K562 (cell line): ENCODE results near the gene EVA1B. TPM values are rescaled to one million over a fixed set of nuclear protein-coding genes. Genes with fewer than 3 reads are reported as not detected.
A peak's percentile ranks its signal among the peaks of the same experiment; 100 is the strongest.

ENCODE experiments used
- ATF7 ChIP-seq: fragments of 450-650 bp; IDR thresholded peaks from 2 replicates; pipeline ENCODE4 v1.7.1; 2014; ENCODE audit warnings: mild to moderate bottlenecking, moderate library complexity
- BACH1 ChIP-seq: fragments of 200-800 bp; sonication (Bioruptor generic); IDR thresholded peaks from 2 replicates; pipeline ENCODE4 v1.6.1; 2016; ENCODE audit warnings: missing genetic modification characterization, missing compliant biosample characterization
- BRF2 ChIP-seq: IDR thresholded peaks from 3 replicates; pipeline ENCODE4 v1.6.1; 2011; ENCODE audit warnings: borderline replicate concordance, mild to moderate bottlenecking; ENCODE audit not compliant: insufficient read length, insufficient read depth
- CREB3 ChIP-seq: fragments of 450-650 bp; conservative IDR thresholded peaks from 2 replicates; pipeline ENCODE4 v1.6.1; 2016; ENCODE audit warnings: missing genetic modification characterization, low read depth, mild to moderate bottlenecking, missing compliant biosample characterization, moderate library complexity
- E2F1 ChIP-seq: sonication (generic); formaldehyde crosslinking; IDR thresholded peaks from 2 replicates; pipeline ENCODE4 v1.8.1; 2023; ENCODE audit warnings: mild to moderate bottlenecking, missing genetic modification reagents, moderate library complexity
- EWSR1 ChIP-seq: fragments of 450-650 bp; IDR thresholded peaks from 2 replicates; pipeline ENCODE4 v1.6.1; 2018; ENCODE audit warnings: borderline replicate concordance, mild to moderate bottlenecking, low read depth, moderate library complexity; ENCODE audit not compliant: partially characterized antibody
- FOXA3 ChIP-seq, 2 experiments: fragments of 450-650 bp in 1 of 2; sonication (generic) in 1 of 2; formaldehyde crosslinking; IDR thresholded peaks in 1 of 2; conservative IDR thresholded peaks in 1 of 2; 2 replicates each; pipeline versions ENCODE4 v1.4.0 to v1.8.0; 2020 to 2022; ENCODE audit warnings: mild to moderate bottlenecking in 2 of 2, missing genetic modification reagents in 1 of 2
- GATA2 ChIP-seq: sonication (generic); formaldehyde crosslinking; IDR thresholded peaks from 2 replicates; pipeline ENCODE4 v1.4.0; 2020; ENCODE audit warnings: mild to moderate bottlenecking, missing genetic modification reagents
- JUN ChIP-seq, 2 experiments: sonication (generic) in 1 of 2; formaldehyde crosslinking in 1 of 2; IDR thresholded peaks; 2 replicates each; pipeline versions ENCODE4 v1.6.1 to v1.8.0; 2012 to 2022; ENCODE audit warnings: borderline replicate concordance in 2 of 2, mild to moderate bottlenecking in 2 of 2, improper control_type of control experiment in 1 of 2, low read depth in 1 of 2, low read length in 1 of 2, missing genetic modification reagents in 1 of 2
- MBD1 ChIP-seq: fragments of 250-450 bp; sonication (Bioruptor Pico); IDR thresholded peaks from 2 replicates; pipeline ENCODE4 v1.8.0; 2022; ENCODE audit warnings: inconsistent platforms
- MEF2A ChIP-seq: IDR thresholded peaks from 2 replicates; pipeline ENCODE4 v1.6.1; 2011; ENCODE audit warnings: low read depth, mild to moderate bottlenecking, low read length, moderate library complexity; ENCODE audit not compliant: control insufficient read depth
- PML ChIP-seq: IDR thresholded peaks from 2 replicates; pipeline ENCODE4 v1.6.1; 2012; ENCODE audit warnings: low read length, inconsistent platforms
- PREB ChIP-seq: sonication (generic); formaldehyde crosslinking; IDR thresholded peaks from 2 replicates; pipeline ENCODE4 v1.8.1; 2023; ENCODE audit warnings: mild to moderate bottlenecking, missing genetic modification reagents
- USF2 ChIP-seq: sonication (generic); formaldehyde crosslinking; IDR thresholded peaks from 2 replicates; pipeline ENCODE4 v1.5.0; 2020; ENCODE audit warnings: missing genetic modification reagents
- ZNF140 ChIP-seq: fragments of 250-450 bp; sonication (Bioruptor Pico); IDR thresholded peaks from 2 replicates; pipeline ENCODE4 v1.8.0; 2021; ENCODE audit warnings: moderate library complexity, mild to moderate bottlenecking, inconsistent platforms
- ZNF282 ChIP-seq: sonication (generic); formaldehyde crosslinking; IDR thresholded peaks from 2 replicates; pipeline ENCODE4 v1.8.1; 2023; ENCODE audit warnings: missing genetic modification reagents
- ZNF324 ChIP-seq: fragments of 250-450 bp; sonication (Bioruptor Pico); IDR thresholded peaks from 2 replicates; pipeline ENCODE4 v1.4.0; 2020; ENCODE audit warnings: mild to moderate bottlenecking
- polyA plus RNA-seq, 8 experiments: library from polyadenylated mRNA; depleted of rRNA in 4 of 8; stranded (reverse) in 5 of 8; unstranded in 3 of 8; fragments of >200 nt; fragmentation: Nextera tagmentation in 2 of 8; fragmentation: Illumina TruSeq in 1 of 8; extraction: Ambion mirVana in 2 of 8; extraction: Trizol in 1 of 8; gene quantifications; 2 replicates each; pipeline versions ENCODE4 v1.2.1 to v1.2.3, GENCODE V29; 2011 to 2014; ENCODE audit warnings: inconsistent platforms in 1 of 8, missing spikeins in 1 of 8
- total RNA-seq, 7 experiments: library from RNA; depleted of rRNA in 6 of 7; stranded (reverse); fragments of >200 nt in 6 of 7; fragmentation: Illumina TruSeq in 2 of 7; extraction: Trizol in 2 of 7; gene quantifications; 2 replicates each; pipeline versions ENCODE4 v1.2.1 to v1.2.3, GENCODE V29; 2011 to 2021; ENCODE audit warnings: low replicate concordance in 1 of 7

EVA1B gene
- total and polyA plus RNA-seq, 9 of the 15 experiments (the other 6 are each of a cell fraction or from before 2014, with no cell fraction given): 0.08 to 65.7 (median 2.4) TPM

- TF ChIP-seq BRF2 (no peak), PML (no peak), PREB (CRISPR knock-in tag) (no peak), JUN (IDR thresholded peaks at IDR 0.05; ENCODE audit: borderline replicate concordance, low read depth, low read length) (0 out of 2 replicates have a peak, but pooled peaks have one; percentile 20), JUN (CRISPR knock-in tag; IDR thresholded peaks at IDR 0.05; ENCODE audit: borderline replicate concordance) (no peak), MEF2A (no peak), ZNF140 (CRISPR knock-in tag) (no peak), BACH1 (tag) (no peak), ZNF324 (no peak), ZNF282 (CRISPR knock-in tag) (no peak), E2F1 (CRISPR knock-in tag) (no peak), ATF7 (no peak), GATA2 (CRISPR knock-in tag) (no peak), EWSR1 (no peak), USF2 (CRISPR knock-in tag) (no peak), CREB3 (tag) (0 out of 2 replicates have a peak, but pooled peaks have one; percentile 40), MBD1 (CRISPR knock-in tag) (no peak), FOXA3 (CRISPR knock-in tag; conservative IDR thresholded peaks at IDR 0.05 in 1 of 2, IDR thresholded peaks at IDR 0.05 in 1 of 2) (no peak)
These were observed 49.2 kb upstream of the EVA1B start (continued) for GRCh38 chr1:36372617-36373016.
